Adrenal gland (tissue), 12 donors: ENCODE data around the gene VPS4B. TPM values are rescaled to one million over a fixed set of nuclear protein-coding genes. Genes with fewer than 3 reads are reported as not detected.

Experiments used
- DNase-seq, 7 donors: peaks; one replicate each; pipeline ENCODE4 v3.0.0-alpha.2; 2019 to 2020
- H3K27ac ChIP-seq, 5 donors: fragments of 200-600 bp; sonication (generic) in 4 of 5; 1 replicate in 3 of 5; 2 replicates in 2 of 5; pipeline versions ENCODE4 v1.5.1 to v1.8.0; 2016 to 2020; ENCODE audit warnings: mild to moderate bottlenecking in 1 of 5
- H3K27me3 ChIP-seq: fragments of 200-600 bp; 2 replicates; pipeline ENCODE4 v1.8.0; 2021
- H3K36me3 ChIP-seq, 2 donors: fragments of 200-600 bp; replicated peaks in 1 of 2; 1 replicate in 1 of 2; 2 replicates in 1 of 2; pipeline versions ENCODE4 v1.5.1 to v1.8.0; 2018 to 2022
- H3K4me1 ChIP-seq, 2 donors: fragments of 200-600 bp; replicated peaks in 1 of 2; 1 replicate in 1 of 2; 2 replicates in 1 of 2; pipeline versions ENCODE4 v1.5.1 to v1.8.0; 2018 to 2021
- H3K4me3 ChIP-seq, 4 donors: fragments of 200-600 bp; sonication (generic) in 3 of 4; one replicate each; pipeline ENCODE4 v1.5.1; 2016 to 2018
- H3K9me3 ChIP-seq, 3 donors: fragments of 200-600 bp; sonication (generic) in 1 of 3; replicated peaks in 1 of 3; 1 replicate in 2 of 3; 2 replicates in 1 of 3; pipeline versions ENCODE4 v1.5.1 to v1.8.0; 2016 to 2021
- CTCF ChIP-seq, 6 experiments: fragments of 450-650 bp in 4 of 6; fragments of 200-600 bp in 2 of 6; sonication (generic) in 1 of 6; IDR thresholded peaks; 1 replicate in 5 of 6; 2 replicates in 1 of 6; pipeline versions ENCODE4 v1.5.1 to v1.8.0; 2016 to 2021; ENCODE audit warnings: antibody characterized with exemption in 6 of 6, mild to moderate bottlenecking in 2 of 6, moderate library complexity in 1 of 6
- POLR2A ChIP-seq, 2 donors: fragments of 450-650 bp; IDR thresholded peaks; one replicate each; pipeline ENCODE4 v1.6.1; 2017; ENCODE audit warnings: antibody characterized with exemption in 2 of 2, mild to moderate bottlenecking in 2 of 2, moderate library complexity in 1 of 2
- WGBS, 4 donors: extraction: QIAGEN DNeasy Blood & Tissue Kit in 2 of 4; methylation state at CpG; one replicate each; pipeline versions ENCODE4 v1.1.5 to v1.1.7; 2013 to 2017; 5-methylcytosine and 5-hydroxymethylcytosine counted together
- intact Hi-C, 2 donors: fragments of 100-400 bp; cut with DNase I; formaldehyde crosslinking; loops; one replicate each; pipeline versions ENCODE4 v1.14.1 to v1.15.0; 2022 to 2023
- polyA plus RNA-seq, 3 donors: library from polyadenylated mRNA; stranded (reverse); fragments of 200-250 nt in 2 of 3; fragments of 350-450 nt in 1 of 3; fragmentation: Illumina TruSeq in 1 of 3; extraction: RNeasy Lipid Tissue Mini Kit (QIAGEN cat#74804) in 1 of 3; gene quantifications; one replicate each; pipeline ENCODE4 v1.2.3, GENCODE V29; 2013 to 2014
- total RNA-seq, 9 donors: library from RNA; depleted of rRNA in 4 of 9; stranded (reverse); fragments of >200 nt in 4 of 9; fragments of 120-200 nt in 1 of 9; fragmentation: NEBNext Ultra II Directional in 1 of 9; extraction: Animal tissue kit (Norgen Biotek cat#: 25700) in 1 of 9; gene quantifications; one replicate each; pipeline versions ENCODE4 v1.1.0 to v1.2.4, GENCODE V29; 2013 to 2023
- donor health status: healthy with polysubstance abuse.
- donor health status: Bipolar disorder and iron deficiency.
- donor health status: DM: yes; HTN: yes; CAD: no.
- donor health status: DM: no; HTN: no; CAD: no.
- donor health status: DM: no; HTN: no; CAD: no.
- donor health status: DM: yes; HTN: yes; CAD: no.

VPS4B gene
- total and polyA plus RNA-seq, 12 donors = 6.6 to 58.5 (median 36.1) TPM

- no peaks in the 10 kb centered on the region for H3K27me3 ChIP-seq
- 88 to 95% (median 92%) methylated on average over 3 of the region's 3 CpGs for WGBS, 4 donors
- peaks cover 0 to 76% of the 10 kb centered on the region in 2 donors for H3K36me3 ChIP-seq
- H3K9me3 ChIP-seq = no peaks in the 10 kb centered on the region
- DNase-seq = no peak
- no peak overlapping the region for H3K4me3 ChIP-seq
- TF ChIP-seq POLR2A (IDR thresholded peaks at IDR 0.05) (no peak), CTCF (IDR thresholded peaks at IDR 0.05) (no peak)
- H3K4me1 ChIP-seq = no peaks in the 10 kb centered on the region
- intact Hi-C loops = no loop called here
- H3K27ac ChIP-seq = no peak overlapping the region
Observed at GRCh38 chr18:63394954-63395353, 27.3 kb downstream of the VPS4B start.

GRCh38 chr18:63387861-63388260 lies 34.4 kb downstream of the VPS4B start:
- 88 to 93% (median 91%) methylated on average over 4 of the region's 4 CpGs for WGBS, 4 donors

DNA sequence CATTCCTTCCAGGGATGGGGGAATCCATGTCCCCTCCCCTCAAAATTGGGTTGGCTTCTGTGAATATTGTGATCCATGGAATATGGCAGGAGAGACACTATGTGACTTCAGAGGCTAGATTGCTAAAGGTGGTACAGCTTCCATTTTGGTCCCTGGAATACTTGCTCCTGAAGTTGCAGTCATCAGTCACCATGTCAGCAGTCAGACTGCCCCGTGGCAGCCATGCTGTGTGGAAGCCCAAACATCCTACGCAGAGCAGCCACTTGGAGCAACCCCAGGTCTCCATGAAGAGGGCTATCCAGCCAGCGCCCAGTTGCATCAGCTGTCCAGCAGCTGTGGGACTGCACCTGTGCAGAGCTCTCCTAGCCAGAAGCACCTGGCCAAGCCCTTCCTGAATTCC lies 39.4 kb downstream of the VPS4B start:
- no peak for TF ChIP-seq CTCF (IDR thresholded peaks at IDR 0.05)
- no peak for TF ChIP-seq POLR2A (IDR thresholded peaks at IDR 0.05)
- Histone ChIP-seq H3K9me3 (no peaks in the 10 kb centered on the region), H3K4me3 (no peak overlapping the region), H3K4me1 (no peaks in the 10 kb centered on the region), H3K36me3 (no peaks in the 10 kb centered on the region), H3K27ac (no peak overlapping the region), H3K27me3 (no peaks in the 10 kb centered on the region)
- DNase-seq = no peak
- WGBS, 4 donors = 77 to 94% (median 93%) methylated on average over 3 of the region's 3 CpGs; no CpG with 5 or more reads in 1 of the 4 donors
- intact Hi-C loops = no loop called here

More at GRCh38 chr18:63387861-63388260, 34.4 kb downstream of the VPS4B start:
- intact Hi-C loops = no loop called here
- H3K36me3 ChIP-seq = peaks cover 0 to 26% of the 10 kb centered on the region in 2 donors
- H3K9me3 ChIP-seq = no peaks in the 10 kb centered on the region
- no peak overlapping the region for H3K4me3 ChIP-seq
- DNase-seq = no peak
- H3K4me1 ChIP-seq = no peaks in the 10 kb centered on the region
- H3K27me3 ChIP-seq = no peaks in the 10 kb centered on the region
- no peak for TF ChIP-seq CTCF (IDR thresholded peaks at IDR 0.05)
- H3K27ac ChIP-seq = no peak overlapping the region

GRCh38 chr18:63379639-63379962 lies 42.7 kb downstream of the VPS4B start:
- no peak for DNase-seq
- TF ChIP-seq CTCF (IDR thresholded peaks at IDR 0.05) = no peak
- Histone ChIP-seq H3K4me1 (no peaks in the 10 kb centered on the region), H3K36me3 (no peaks in the 10 kb centered on the region), H3K9me3 (no peaks in the 10 kb centered on the region), H3K4me3 (no peak overlapping the region), H3K27me3 (no peaks in the 10 kb centered on the region), H3K27ac (no peak overlapping the region)
- intact Hi-C loops = no loop called here
- 37 to 51% (median 49%) methylated on average over 2 of the region's 2 CpGs for WGBS, 4 donors
